ENCODE data around the gene GPC6.

- TF ChIP-seq GATA2 (IDR thresholded peaks at IDR 0.05; ENCODE audit: low read depth, low read length), result no peak
- TF ChIP-seq GATA3 (IDR thresholded peaks at IDR 0.05; ENCODE audit: low read depth, low read length), result no peak
Measured at GRCh38 chr13:94329754-94330551, 1103.3 kb downstream of the GPC6 start.

Data from SH-SY5Y (cell line).